GM23248 (cell line): ENCODE measurements around the gene RNF214.

Experiments
- EZH2 ChIP-seq: fragments of 200-600 bp; sonication (generic); IDR thresholded peaks from 2 replicates; pipeline ENCODE4 v1.6.1; 2018; ENCODE audit warnings: antibody characterized with exemption, mild to moderate bottlenecking; ENCODE audit not compliant: insufficient read depth, poor library complexity, severe bottlenecking
- EZH2phosphoT487 ChIP-seq: fragments of 200-600 bp; sonication (generic); IDR thresholded peaks from 2 replicates; pipeline ENCODE4 v1.6.1; 2018; ENCODE audit warnings: antibody characterized with exemption, moderate library complexity, mild to moderate bottlenecking, low read depth; ENCODE audit not compliant: insufficient read depth

GRCh38 chr11:117187007-117187406 lies 45.5 kb upstream of the RNF214 start:
- TF ChIP-seq EZH2 (no peak), EZH2phosphoT487 (no peak)
